ENCODE data around the gene PRKACG. TPM values are rescaled to one million over a fixed set of nuclear protein-coding genes. Genes with fewer than 3 reads are reported as not detected.

PRKACG gene
- total RNA-seq, 3 donors from 2014 or later (not counting 1 experiment from before 2014, with no cell fraction given), result not detected

Other genes starting within 250 kb of the PRKACG start
- gene FXN, start 21.6 kb upstream of the PRKACG start, total RNA-seq, result 10 to 100 TPM; 11.5 to 19.4 (median 18.9) TPM
- gene TJP2, start 160.2 kb upstream of the PRKACG start, total RNA-seq, result 1 to 10 TPM; 6.8 to 10.0 (median 9.6) TPM